Epidermal melanocyte (primary cell): ENCODE data around the gene CAMK2B.
"Not testable (repeated sequence)": the region's sequence is repeated elsewhere in the genome, so short reads cannot be mapped to it uniquely, and the experiment has no call there.

Experiments
- DNase-seq: peaks from one replicate; pipeline ENCODE4 v3.0.0; 2011; ENCODE audit warnings: low spot score; ENCODE audit not compliant: insufficient read length

The CAMK2B gene

DNA sequence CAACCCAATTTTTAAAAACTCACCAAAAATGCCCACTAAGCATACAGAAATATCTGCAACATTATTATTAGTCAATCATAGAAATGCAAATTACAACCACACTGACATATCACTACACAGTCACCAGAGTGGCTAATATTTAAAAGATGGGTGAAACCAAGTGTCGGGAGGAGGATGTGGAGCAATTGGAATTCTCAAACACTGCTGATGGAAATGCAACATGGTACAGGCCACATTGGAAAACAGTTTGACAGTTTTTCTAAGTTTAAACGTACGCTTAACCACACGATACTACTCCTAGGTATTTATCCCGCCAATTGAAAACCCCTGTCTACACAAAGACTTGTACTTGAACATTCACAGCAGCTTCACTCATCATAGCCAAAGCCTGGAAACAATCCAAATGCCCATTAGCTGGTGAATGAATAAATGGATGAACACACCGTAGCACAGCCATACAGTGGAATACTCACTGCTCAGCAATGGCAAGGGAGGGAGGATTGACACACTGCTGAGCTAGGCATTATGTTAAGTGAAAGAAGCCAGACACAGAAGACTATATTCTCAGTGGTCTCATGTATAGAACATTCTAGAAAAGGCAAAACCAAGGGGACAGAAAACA, 152.5 kb downstream of the CAMK2B start:
- DNase-seq, result no peak

DNA sequence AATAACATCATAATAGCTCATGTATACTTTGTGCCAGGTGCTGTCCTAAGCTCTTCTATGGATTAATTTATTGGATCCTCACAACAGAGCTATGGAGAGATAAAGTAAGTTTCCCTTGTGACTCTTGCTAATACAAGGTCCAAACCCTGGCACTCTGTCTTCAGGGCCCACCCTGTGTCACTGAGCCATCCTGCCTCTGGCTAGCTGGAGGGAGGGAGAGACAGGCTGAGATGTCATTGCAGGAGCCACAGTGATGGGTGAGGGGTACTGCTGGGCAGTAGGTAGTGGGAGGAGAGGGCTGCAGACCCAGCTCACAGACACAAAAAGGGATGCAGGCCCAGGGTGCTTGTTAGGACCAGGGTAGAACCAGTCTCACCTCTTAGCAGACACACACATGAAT, 153.0 kb downstream of the CAMK2B start:
- no peak for DNase-seq

GRCh38 chr7:44171901-44172300, 153.5 kb downstream of the CAMK2B start:
- not testable (repeated sequence) for DNase-seq

DNA sequence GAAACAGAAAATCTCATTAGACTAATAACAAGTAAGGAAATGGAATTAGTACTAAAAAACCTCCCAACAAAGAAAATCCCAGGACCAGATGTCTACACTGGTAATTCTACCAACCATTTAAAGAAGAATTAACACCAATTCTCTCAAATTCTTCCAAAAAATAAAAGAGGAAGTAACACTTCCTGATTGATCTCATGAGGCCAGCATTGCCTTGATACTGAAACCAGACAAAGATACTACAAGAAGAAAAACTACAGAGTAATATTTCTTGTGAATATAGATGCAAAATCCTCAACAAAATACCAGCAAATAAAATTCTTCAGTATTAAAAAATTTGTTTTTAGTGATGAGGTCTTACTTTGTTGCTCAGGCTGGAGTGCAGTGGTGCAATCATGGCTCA, 157.5 kb downstream of the CAMK2B start:
- no peak for DNase-seq
